ENCODE measurements around the gene ABCC1.

ABCC1 gene

GRCh38 chr16:15963307-15963910, 14.0 kb downstream of the ABCC1 start:
- 0 out of 2 replicates have a peak overlapping the region, but pooled peaks have one; percentile 11 for H3K27ac ChIP-seq (ENCODE audit: low read length)

GRCh38 chr16:15966420-15966819, 17.0 kb downstream of the ABCC1 start:
- Histone ChIP-seq H3K9ac (ENCODE audit: low read depth, low read length) (no peak overlapping the region), H3K79me2 (ENCODE audit: insufficient read depth, low read length) (peaks cover 95% of the 10 kb centered on the region), H3K27me3 (ENCODE audit: insufficient read depth, low read length, poor library complexity) (no peaks in the 10 kb centered on the region), H3K9me3 (ENCODE audit: insufficient read depth, low read length, severe bottlenecking) (peaks cover 18% of the 10 kb centered on the region), H3K4me1 (ENCODE audit: insufficient read depth, low read length) (peaks cover 11% of the 10 kb centered on the region), H3K27ac (ENCODE audit: low read length) (no peak overlapping the region), H3K4me2 (ENCODE audit: insufficient read depth, low read length) (no peak overlapping the region), H4K20me1 (ENCODE audit: insufficient read depth, low read length) (peaks cover 3% of the 10 kb centered on the region; the same call in 1 of the 2 replicates), H2AFZ (ENCODE audit: low read depth, low read length) (no peak overlapping the region), H3K4me3 (ENCODE audit: low read depth in 1 of 2, low read length in 2 of 2) (no peak overlapping the region), H3K36me3 (ENCODE audit: insufficient read depth, low read length) (peaks cover 17% of the 10 kb centered on the region)
- TF ChIP-seq CTCF (IDR thresholded peaks at IDR 0.05; ENCODE audit: borderline replicate concordance, extremely low read depth, low read length, poor library complexity, severe bottlenecking) (no peak), EZH2 (IDR thresholded peaks at IDR 0.05; ENCODE audit: borderline replicate concordance, low read depth, low read length, severe bottlenecking) (no peak)
- DNase-seq = no peak
- no peak for ATAC-seq (ENCODE audit: insufficient read depth, low read depth)

More at GRCh38 chr16:15963307-15963910, 14.0 kb downstream of the ABCC1 start:
- Histone ChIP-seq H3K4me2 (ENCODE audit: insufficient read depth, low read length) (no peak overlapping the region), H3K36me3 (ENCODE audit: insufficient read depth, low read length) (no peaks in the 10 kb centered on the region), H3K9ac (ENCODE audit: low read depth, low read length) (no peak overlapping the region), H3K79me2 (ENCODE audit: insufficient read depth, low read length) (peaks cover 90% of the 10 kb centered on the region), H3K27me3 (ENCODE audit: insufficient read depth, low read length, poor library complexity) (no peaks in the 10 kb centered on the region), H3K9me3 (ENCODE audit: insufficient read depth, low read length, severe bottlenecking) (peaks cover 7% of the 10 kb centered on the region), H2AFZ (ENCODE audit: low read depth, low read length) (no peak overlapping the region), H4K20me1 (ENCODE audit: insufficient read depth, low read length) (peaks cover 7% of the 10 kb centered on the region; the same call in 1 of the 2 replicates), H3K4me1 (ENCODE audit: insufficient read depth, low read length) (peaks cover 40% of the 10 kb centered on the region), H3K4me3 (ENCODE audit: low read depth in 1 of 2, low read length in 2 of 2) (no peak overlapping the region)
- TF ChIP-seq EZH2 (IDR thresholded peaks at IDR 0.05; ENCODE audit: borderline replicate concordance, low read depth, low read length, severe bottlenecking) (no peak), CTCF (IDR thresholded peaks at IDR 0.05; ENCODE audit: borderline replicate concordance, extremely low read depth, low read length, poor library complexity, severe bottlenecking) (no peak)
- DNase-seq (no peak), ATAC-seq (ENCODE audit: insufficient read depth, low read depth) (no peak)

GRCh38 chr16:15966836-15967546, 17.6 kb downstream of the ABCC1 start:
- ATAC-seq (ENCODE audit: insufficient read depth, low read depth) = no peak

More at GRCh38 chr16:15966836-15967546, 17.6 kb downstream of the ABCC1 start:
- Histone ChIP-seq H3K27ac (ENCODE audit: low read length) (no peak overlapping the region), H3K36me3 (ENCODE audit: insufficient read depth, low read length) (peaks cover 22% of the 10 kb centered on the region), H3K9ac (ENCODE audit: low read depth, low read length) (no peak overlapping the region), H3K27me3 (ENCODE audit: insufficient read depth, low read length, poor library complexity) (no peaks in the 10 kb centered on the region), H4K20me1 (ENCODE audit: insufficient read depth, low read length) (peaks cover 3% of the 10 kb centered on the region; the same call in 1 of the 2 replicates), H3K79me2 (ENCODE audit: insufficient read depth, low read length) (peaks cover 96% of the 10 kb centered on the region), H3K4me2 (ENCODE audit: insufficient read depth, low read length) (no peak overlapping the region), H3K4me1 (ENCODE audit: insufficient read depth, low read length) (peaks cover 5% of the 10 kb centered on the region), H2AFZ (ENCODE audit: low read depth, low read length) (no peak overlapping the region), H3K9me3 (ENCODE audit: insufficient read depth, low read length, severe bottlenecking) (peaks cover 20% of the 10 kb centered on the region), H3K4me3 (ENCODE audit: low read depth in 1 of 2, low read length in 2 of 2) (no peak overlapping the region)
- no peak for DNase-seq
- TF ChIP-seq CTCF (IDR thresholded peaks at IDR 0.05; ENCODE audit: borderline replicate concordance, extremely low read depth, low read length, poor library complexity, severe bottlenecking) = no peak
- no peak for TF ChIP-seq EZH2 (IDR thresholded peaks at IDR 0.05; ENCODE audit: borderline replicate concordance, low read depth, low read length, severe bottlenecking)

Data from DND-41 (cell line).